ENCODE results near the gene INPP5A. TPM values are rescaled to one million over a fixed set of nuclear protein-coding genes. Genes with fewer than 3 reads are reported as not detected.

INPP5A gene
- total and polyA plus RNA-seq, 2 donors (not counting 1 experiment from before 2014, with no cell fraction given): 9.3 to 87.8 TPM

GRCh38 chr10:132522521-132523411, 14.8 kb upstream of the INPP5A start:
- Histone ChIP-seq H3K27ac (ENCODE audit: low read length in 2 of 2) (no peak overlapping the region), H3K4me2 (replicated peaks; ENCODE audit: low read depth, low read length, poor library complexity, severe bottlenecking) (no peak overlapping the region), H3K4me1 (ENCODE audit: control insufficient read depth in 2 of 2, insufficient read depth in 2 of 2, low read length in 2 of 2) (peaks cover 5% of the 10 kb centered on the region in 2 donors), H3K9ac (ENCODE audit: low read length) (no peak overlapping the region), H3K9me3 (ENCODE audit: control extremely low read depth in 1 of 3, control insufficient read depth in 2 of 3, insufficient read depth in 1 of 3, low read length in 2 of 3) (no peaks in the 10 kb centered on the region), H3K27me3 (replicated peaks in 1 of 4; ENCODE audit: control extremely low read depth in 1 of 4, control insufficient read depth in 3 of 4, insufficient read depth in 4 of 4, low read length in 3 of 4) (peaks cover 0 to 6% (median under 1%) of the 10 kb centered on the region in 4 experiments), H2AFZ (ENCODE audit: insufficient read depth, low read depth, low read length, poor library complexity, severe bottlenecking) (no peak overlapping the region), H3K79me2 (ENCODE audit: control insufficient read depth, insufficient read depth, low read length) (no peaks in the 10 kb centered on the region), H3K4me3 (ENCODE audit: control extremely low read depth in 1 of 5, extremely low read depth in 1 of 5, insufficient read depth in 1 of 5, low read depth in 2 of 5, low read length in 4 of 5) (no peak overlapping the region), H4K20me1 (ENCODE audit: control insufficient read depth, insufficient read depth, low read length, poor library complexity, severe bottlenecking) (no peaks in the 10 kb centered on the region), H3K36me3 (replicated peaks in 1 of 2; ENCODE audit: control extremely low read depth in 1 of 2, control insufficient read depth in 1 of 2, extremely low read depth in 1 of 2, insufficient read depth in 2 of 2, low read length in 1 of 2) (no peaks in the 10 kb centered on the region)
- Mint-ChIP-seq H3K27me3 (peaks cover 15% of the 10 kb centered on the region), H3K4me1 (peaks cover 4% of the 10 kb centered on the region), H3K27ac (no peak overlapping the region), H3K9me3 (ENCODE audit: insufficient read depth) (no peaks in the 10 kb centered on the region), H3K4me3 (no peak overlapping the region)
- POLR2A ChIA-PET: interaction anchor here (0.7 kb wide), 1 partner anchor 754 kb away, joined by 3 read pairs; the partner anchor contains the start of gene ADAM8
- WGBS (ENCODE audit: insufficient coverage): 87% methylated on average over 14 of the region's 14 CpGs
- DNase-seq: no peak
- TF ChIP-seq CTCF (IDR thresholded peaks at IDR 0.05): no peak
- no peak for TF ChIP-seq EZH2 (IDR thresholded peaks at IDR 0.05; ENCODE audit: borderline replicate concordance, insufficient read depth, low read depth, low read length, poor library complexity, severe bottlenecking)
- intact Hi-C loops (cut with micrococcal nuclease): no loop called here
- CTCF ChIA-PET: interaction anchor here (1.5 kb wide), 1 partner anchor 63 kb away, joined by 4 read pairs; no protein-coding TSS in a partner anchor
- ATAC-seq (ENCODE audit: low read depth): no peak
